HepG2 (cell line): ENCODE data around the gene TEDC1. TPM values are rescaled to one million over a fixed set of nuclear protein-coding genes. Genes with fewer than 3 reads are reported as not detected.
A peak's percentile ranks its signal among the peaks of the same experiment; 100 is the strongest.

Experiments used
- ATAC-seq: fragments of 200-7000 bp; cut with Tn5 transposase; 3 replicates; pipeline ENCODE4 v1.9.1; 2020; ENCODE audit warnings: mild to moderate bottlenecking, moderate library complexity
- BruUV-seq: library from RNA; stranded (reverse); fragments of 400-500 nt; replicated peaks from 2 replicates; lab custom pipeline; 2021; lab: Mats Ljungman, UMichigan
- CTCF ChIA-PET: fragments of 300-600 bp; formaldehyde crosslinking; extraction: SDS; loops from one replicate; lab custom pipeline; 2021; ENCODE audit warnings: low total read pairs, inconsistent platforms, low intra/inter-chr PET ratio; lab: Yijun Ruan, JAX
- POLR2A ChIA-PET: fragments of 350-600 bp; sonication (Branson Sonifier 250); formaldehyde crosslinking; loops from one replicate; lab custom pipeline; 2020; ENCODE audit warnings: antibody characterized with exemption, inconsistent platforms; lab: Yijun Ruan, JAX
- DNase-seq: peaks from one replicate; pipeline ENCODE4 v3.0.0-alpha.2; 2015; ENCODE audit warnings: low spot score
- FAIRE-seq: peaks from 3 replicates; lab custom pipeline; 2011; peaks lifted over from hg19 to GRCh38; lab: Jason Lieb, UNC
- H2AFZ ChIP-seq: one replicate; pipeline ENCODE4 v1.6.1; 2011; ENCODE audit warnings: low read length, inconsistent platforms
- H3K27ac ChIP-seq: fragments of 300-600 bp; 3 replicates; pipeline ENCODE4 v1.8.0; 2011; ENCODE audit warnings: mixed run types, mild to moderate bottlenecking, mixed read lengths, low read length, inconsistent platforms; ENCODE audit not compliant: insufficient read depth; ENCODE audit errors: extremely low read length
- H3K27me3 ChIP-seq, 2 experiments: fragments of 200-600 bp in 1 of 2; 2 replicates in 1 of 2; 3 replicates in 1 of 2; pipeline versions ENCODE4 v1.6.0 to v1.8.0; 2011; ENCODE audit warnings: low read length in 2 of 2, mild to moderate bottlenecking in 2 of 2, moderate library complexity in 2 of 2, inconsistent platforms in 1 of 2; ENCODE audit not compliant: insufficient read depth in 2 of 2, control insufficient read depth in 1 of 2
- H3K36me3 ChIP-seq, 2 experiments: fragments of 200-600 bp in 1 of 2; replicated peaks in 1 of 2; 2 replicates in 1 of 2; 3 replicates in 1 of 2; pipeline versions ENCODE4 v1.5.1 to v1.8.0; 2011; ENCODE audit warnings: low read length in 2 of 2, inconsistent platforms in 1 of 2; ENCODE audit not compliant: insufficient read depth in 2 of 2, control insufficient read depth in 1 of 2
- H3K4me1 ChIP-seq: 2 replicates; pipeline ENCODE4 v1.5.1; 2012; ENCODE audit warnings: low read length, inconsistent platforms; ENCODE audit not compliant: insufficient read depth
- H3K4me2 ChIP-seq: 2 replicates; pipeline ENCODE4 v1.6.0; 2011; ENCODE audit warnings: low read depth, low read length, inconsistent platforms
- H3K4me3 ChIP-seq, 3 experiments: fragments of 200-600 bp in 1 of 3; sonication (generic), shearing (Covaris generic) in 1 of 3; replicated peaks in 1 of 3; 2 replicates each; pipeline ENCODE4 v1.5.1; 2011 to 2016; ENCODE audit warnings: low read length in 3 of 3, inconsistent platforms in 2 of 3, low read depth in 2 of 3, mild to moderate bottlenecking in 2 of 3, control low read depth in 1 of 3, mixed read lengths in 1 of 3; ENCODE audit not compliant: insufficient read depth in 1 of 3
- H3K79me2 ChIP-seq: one replicate; pipeline ENCODE4 v1.6.1; 2011; ENCODE audit warnings: low read length, inconsistent platforms; ENCODE audit not compliant: insufficient read depth
- H3K9ac ChIP-seq: 2 replicates; pipeline ENCODE4 v1.6.0; 2011; ENCODE audit warnings: mild to moderate bottlenecking, low read depth, low read length, inconsistent platforms; ENCODE audit not compliant: insufficient read depth
- H3K9me3 ChIP-seq: 2 replicates; pipeline ENCODE4 v1.5.1; 2012; ENCODE audit warnings: mild to moderate bottlenecking, low read length
- H4K20me1 ChIP-seq: 2 replicates; pipeline ENCODE4 v1.6.0; 2011; ENCODE audit warnings: inconsistent platforms, mild to moderate bottlenecking, low read length, moderate library complexity; ENCODE audit not compliant: insufficient read depth
- AGO1 ChIP-seq: fragments of 200-400 bp; formaldehyde crosslinking; IDR thresholded peaks from 2 replicates; pipeline ENCODE4 v1.6.1; 2017; ENCODE audit warnings: mild to moderate bottlenecking, low read depth, low read length, moderate library complexity; ENCODE audit not compliant: poor library complexity, severe bottlenecking
- BHLHE40 ChIP-seq: IDR thresholded peaks from 2 replicates; pipeline ENCODE4 v1.6.1; 2011; ENCODE audit warnings: low read length, improper control_type of control experiment
- IKZF4 ChIP-seq: sonication (generic); formaldehyde crosslinking; IDR thresholded peaks from 2 replicates; pipeline ENCODE4 v1.5.1; 2020; ENCODE audit warnings: borderline replicate concordance, mild to moderate bottlenecking, low read depth, missing genetic modification reagents; ENCODE audit errors: not compliant biosample characterization
- MIXL1 ChIP-seq: IDR thresholded peaks from 2 replicates; pipeline ENCODE4 v1.6.1; 2016
- MLLT10 ChIP-seq: sonication (generic); formaldehyde crosslinking; IDR thresholded peaks from 2 replicates; pipeline ENCODE4 v1.4.0; 2020; ENCODE audit warnings: missing genetic modification reagents
- MTF2 ChIP-seq: sonication (generic); formaldehyde crosslinking; IDR thresholded peaks from 2 replicates; pipeline ENCODE4 v1.5.0; 2020; ENCODE audit warnings: missing genetic modification reagents, borderline replicate concordance
- NAIF1 ChIP-seq: sonication (generic); formaldehyde crosslinking; IDR thresholded peaks from 2 replicates; pipeline ENCODE4 v1.5.0; 2020; ENCODE audit warnings: mild to moderate bottlenecking, missing genetic modification reagents, borderline replicate concordance
- PPARG ChIP-seq: conservative IDR thresholded peaks from 2 replicates; pipeline ENCODE4 v1.6.1; 2016; ENCODE audit warnings: missing biosample characterization, missing genetic modification reagents
- PTBP1 ChIP-seq: fragments of 200-400 bp; formaldehyde crosslinking; IDR thresholded peaks from 2 replicates; pipeline ENCODE4 v1.6.1; 2018; ENCODE audit warnings: low read length, low read depth; ENCODE audit not compliant: poor library complexity, severe bottlenecking
- SRSF9 ChIP-seq: fragments of 200-400 bp; formaldehyde crosslinking; IDR thresholded peaks from 2 replicates; pipeline ENCODE4 v1.6.1; 2018; ENCODE audit warnings: borderline replicate concordance, mild to moderate bottlenecking, low read depth, low read length; ENCODE audit not compliant: insufficient read depth, poor library complexity, severe bottlenecking
- ZNF205 ChIP-seq: IDR thresholded peaks from 2 replicates; pipeline ENCODE4 v1.6.1; 2018; ENCODE audit warnings: missing biosample characterization, missing genetic modification reagents
- ZNF550 ChIP-seq: sonication (generic); formaldehyde crosslinking; IDR thresholded peaks from 2 replicates; pipeline ENCODE4 v1.4.0; 2020; ENCODE audit warnings: mild to moderate bottlenecking, missing genetic modification reagents, borderline replicate concordance
- ZSCAN21 ChIP-seq: sonication (generic); formaldehyde crosslinking; IDR thresholded peaks from 2 replicates; pipeline ENCODE4 v1.8.0; 2022; ENCODE audit warnings: mild to moderate bottlenecking, missing genetic modification reagents, moderate library complexity, borderline replicate concordance
- WGBS: methylation state at CpG from one replicate; pipeline ENCODE4 v1.1.6; 2017; ENCODE audit warnings: low lambda C conversion rate; 5-methylcytosine and 5-hydroxymethylcytosine counted together
- in situ Hi-C: cut with HindIII; loops from 2 replicates; pipeline ENCODE4 v1.10.0; 2017; ENCODE audit warnings: low pct_unique_long_range_greater_than_20kb; ENCODE audit not compliant: extremely low pct_ligation_motif_present
- intact Hi-C: fragments of 100-400 bp; cut with micrococcal nuclease; formaldehyde crosslinking; loops from one replicate; pipeline ENCODE4 v1.10.0; 2022; ENCODE audit not compliant: unreplicated experiment
- polyA plus RNA-seq, 8 experiments: library from polyadenylated mRNA; depleted of rRNA in 3 of 8; stranded (reverse) in 7 of 8; unstranded in 1 of 8; fragments of >200 nt; fragmentation: Illumina TruSeq in 4 of 8; extraction: Trizol in 4 of 8; gene quantifications; 2 replicates each; pipeline versions ENCODE4 v1.2.1 to v1.2.3, GENCODE V29; 2011 to 2016; ENCODE audit warnings: low read depth in 4 of 8, missing spikeins in 1 of 8, mixed read lengths in 1 of 8; ENCODE audit not compliant: insufficient read depth in 1 of 8
- total RNA-seq, 5 experiments: library from RNA; depleted of rRNA; stranded (reverse); fragments of >200 nt; fragmentation: Illumina TruSeq; extraction: Trizol; gene quantifications; 2 replicates each; pipeline ENCODE4 v1.2.3, GENCODE V29; 2016; ENCODE audit warnings: low read depth in 1 of 5
- TF ChIP-seq, protein P1 (sequence below): sonication (generic); formaldehyde crosslinking; IDR thresholded peaks from 2 replicates; pipeline ENCODE4 v1.4.0; 2020; ENCODE audit warnings: missing genetic modification reagents, mild to moderate bottlenecking, borderline replicate concordance
- TF ChIP-seq, protein P2 (sequence below): sonication (generic); formaldehyde crosslinking; IDR thresholded peaks from 2 replicates; pipeline ENCODE4 v1.4.0; 2020; ENCODE audit warnings: low read depth, mild to moderate bottlenecking, missing genetic modification reagents
- TF ChIP-seq, protein P3 (sequence below): IDR thresholded peaks from 2 replicates; pipeline ENCODE4 v1.6.1; 2016; ENCODE audit warnings: low read depth, borderline replicate concordance

TEDC1 gene
- total and polyA plus RNA-seq, 2 of the 13 experiments (the other 11 are each of a cell fraction or from before 2014, with no cell fraction given): 5.7 to 27.4 TPM

DNA sequence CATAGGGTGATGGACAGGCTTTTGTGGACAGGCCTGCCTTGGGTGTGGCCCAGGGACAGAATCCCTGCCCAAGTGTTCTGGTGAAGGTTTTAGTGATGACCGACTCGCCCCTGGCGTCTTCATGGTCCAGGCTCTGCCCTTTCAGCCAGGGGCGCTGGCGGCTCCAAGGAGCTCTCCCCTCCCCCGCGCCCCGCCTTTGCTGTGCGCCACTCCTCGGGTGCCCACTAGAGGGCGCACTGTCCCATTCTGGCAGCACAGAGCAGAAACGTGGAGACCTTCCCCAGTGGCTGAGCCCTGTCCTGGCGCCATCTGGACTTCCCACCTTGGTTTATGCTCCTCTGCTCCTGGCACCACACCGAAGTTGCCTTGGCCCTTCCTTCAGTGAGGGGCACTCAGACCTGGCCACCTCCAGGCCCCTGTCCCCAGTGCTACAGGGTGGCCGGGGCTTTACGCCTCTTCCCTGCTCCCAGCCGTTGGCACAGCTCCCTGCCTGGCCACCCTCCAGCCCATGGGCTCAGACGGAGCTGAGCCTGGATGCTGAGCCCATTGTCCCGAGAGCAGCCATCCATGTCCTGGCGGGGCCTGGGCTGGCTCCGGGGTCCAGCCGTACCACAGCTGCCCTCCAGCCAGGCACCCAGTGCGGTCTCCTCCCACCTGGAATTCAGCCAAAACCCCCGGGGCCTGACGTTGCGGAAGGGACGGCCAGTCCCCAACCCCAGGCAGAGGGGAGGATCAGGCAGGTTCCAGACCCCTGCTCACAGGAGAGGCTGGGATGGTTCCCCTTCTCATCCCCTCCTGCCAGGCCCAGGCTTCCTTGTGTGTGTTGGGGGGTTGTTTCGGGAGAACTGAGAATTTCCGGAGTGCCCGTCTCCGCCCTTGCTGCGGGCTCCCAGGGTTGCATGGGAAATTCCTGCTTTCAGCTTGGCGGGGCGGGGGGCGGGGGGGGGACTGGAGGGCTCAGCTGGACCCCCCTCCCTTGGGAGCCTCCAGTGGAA, 9.9 kb upstream of the TEDC1 start:
- H3K36me3 ChIP-seq: no peaks in the 10 kb centered on the region
- intact Hi-C loops (loop anchor here (2.0 kb wide), 1 partner anchor 48 kb away; no protein-coding TSS in a partner anchor), in situ Hi-C loops (no loop called here)
- no peaks in the 10 kb centered on the region for H3K9me3 ChIP-seq
- no peak overlapping the region for H2AFZ ChIP-seq
- peak overlapping the region; percentile 83 for H3K27ac ChIP-seq
- H3K27me3 ChIP-seq: peaks cover 2 to 32% of the 10 kb centered on the region in 2 experiments; a peak in 4 of 5 replicates
- DNase-seq (peak; percentile 67), FAIRE-seq (peak; percentile 72), ATAC-seq (peak; percentile 38)
- peak overlapping the region; percentile 53 to 82 (median 61) for H3K4me3 ChIP-seq
- no peaks in the 10 kb centered on the region for H4K20me1 ChIP-seq
- peaks cover 67% of the 10 kb centered on the region for H3K4me1 ChIP-seq
- CTCF ChIA-PET: interaction anchor here (1.3 to 2.5 kb wide), 4 partner anchors 9 to 52 kb away, joined by 4 to 15 read pairs (median 6); partner anchors contain the start of genes TEDC1 and TMEM121
- POLR2A ChIA-PET: interaction anchor here (1.0 to 2.4 kb wide), 5 partner anchors 9 to 180 kb away, joined by 3 to 10 read pairs (median 7); partner anchors contain the start of genes BRF1 and TEX22
- BruUV-seq: no TSS peak
- peak overlapping the region; percentile 99 for H3K9ac ChIP-seq
- no peaks in the 10 kb centered on the region for H3K79me2 ChIP-seq
- H3K4me2 ChIP-seq: peak overlapping the region; percentile 100
- WGBS: 7% methylated on average over 12 of the region's 35 CpGs
- TF ChIP-seq MTF2 (no peak), AGO1 (no peak), ZNF205 (CRISPR knock-in tag) (peak; percentile 65; the same call in 1 of the 2 replicates), PPARG (0 out of 2 replicates have a peak, but pooled peaks have one; percentile 25), IKZF4 (CRISPR knock-in tag) (peak; percentile 61), PTBP1 (no peak), SRSF9 (no peak), ZSCAN21 (CRISPR knock-in tag) (peak; percentile 9; the same call in 1 of the 2 replicates), ZNF550 (CRISPR knock-in tag) (peak; percentile 54; the same call in 1 of the 2 replicates), MLLT10 (CRISPR knock-in tag) (no peak), MIXL1 (CRISPR knock-in tag) (no peak), BHLHE40 (0 out of 2 replicates have a peak, but pooled peaks have one; percentile 14), NAIF1 (CRISPR knock-in tag) (no peak)
- TF ChIP-seq, protein P1, sequence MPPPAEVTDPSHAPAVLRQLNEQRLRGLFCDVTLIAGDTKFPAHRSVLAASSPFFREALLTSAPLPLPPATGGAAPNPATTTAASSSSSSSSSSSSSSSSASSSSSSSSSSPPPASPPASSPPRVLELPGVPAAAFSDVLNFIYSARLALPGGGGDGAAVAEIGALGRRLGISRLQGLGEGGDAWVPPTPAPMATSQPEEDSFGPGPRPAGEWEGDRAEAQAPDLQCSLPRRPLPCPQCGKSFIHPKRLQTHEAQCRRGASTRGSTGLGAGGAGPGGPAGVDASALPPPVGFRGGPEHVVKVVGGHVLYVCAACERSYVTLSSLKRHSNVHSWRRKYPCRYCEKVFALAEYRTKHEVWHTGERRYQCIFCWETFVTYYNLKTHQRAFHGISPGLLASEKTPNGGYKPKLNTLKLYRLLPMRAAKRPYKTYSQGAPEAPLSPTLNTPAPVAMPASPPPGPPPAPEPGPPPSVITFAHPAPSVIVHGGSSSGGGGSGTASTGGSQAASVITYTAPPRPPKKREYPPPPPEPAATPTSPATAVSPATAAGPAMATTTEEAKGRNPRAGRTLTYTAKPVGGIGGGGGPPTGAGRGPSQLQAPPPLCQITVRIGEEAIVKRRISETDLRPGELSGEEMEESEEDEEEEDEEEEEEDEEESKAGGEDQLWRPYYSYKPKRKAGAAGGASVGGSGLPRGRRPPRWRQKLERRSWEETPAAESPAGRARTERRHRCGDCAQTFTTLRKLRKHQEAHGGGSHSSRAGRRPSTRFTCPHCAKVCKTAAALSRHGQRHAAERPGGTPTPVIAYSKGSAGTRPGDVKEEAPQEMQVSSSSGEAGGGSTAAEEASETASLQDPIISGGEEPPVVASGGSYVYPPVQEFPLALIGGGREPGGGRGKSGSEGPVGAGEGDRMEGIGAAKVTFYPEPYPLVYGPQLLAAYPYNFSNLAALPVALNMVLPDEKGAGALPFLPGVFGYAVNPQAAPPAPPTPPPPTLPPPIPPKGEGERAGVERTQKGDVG: peak; percentile 61; the same call in 1 of the 2 replicates
- TF ChIP-seq, protein P2, sequence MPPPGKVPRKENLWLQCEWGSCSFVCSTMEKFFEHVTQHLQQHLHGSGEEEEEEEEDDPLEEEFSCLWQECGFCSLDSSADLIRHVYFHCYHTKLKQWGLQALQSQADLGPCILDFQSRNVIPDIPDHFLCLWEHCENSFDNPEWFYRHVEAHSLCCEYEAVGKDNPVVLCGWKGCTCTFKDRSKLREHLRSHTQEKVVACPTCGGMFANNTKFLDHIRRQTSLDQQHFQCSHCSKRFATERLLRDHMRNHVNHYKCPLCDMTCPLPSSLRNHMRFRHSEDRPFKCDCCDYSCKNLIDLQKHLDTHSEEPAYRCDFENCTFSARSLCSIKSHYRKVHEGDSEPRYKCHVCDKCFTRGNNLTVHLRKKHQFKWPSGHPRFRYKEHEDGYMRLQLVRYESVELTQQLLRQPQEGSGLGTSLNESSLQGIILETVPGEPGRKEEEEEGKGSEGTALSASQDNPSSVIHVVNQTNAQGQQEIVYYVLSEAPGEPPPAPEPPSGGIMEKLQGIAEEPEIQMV (CRISPR knock-in tag): 0 out of 2 replicates have a peak, but pooled peaks have one; percentile 40
- TF ChIP-seq, protein P3, sequence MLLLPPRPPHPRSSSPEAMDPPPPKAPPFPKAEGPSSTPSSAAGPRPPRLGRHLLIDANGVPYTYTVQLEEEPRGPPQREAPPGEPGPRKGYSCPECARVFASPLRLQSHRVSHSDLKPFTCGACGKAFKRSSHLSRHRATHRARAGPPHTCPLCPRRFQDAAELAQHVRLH (CRISPR knock-in tag): peak; percentile 53; the same call in 1 of the 2 replicates
